Ishikawa (cell line): ENCODE results near the gene SGK1.

Experiments
- EGR1 ChIP-seq: IDR thresholded peaks from 2 replicates; pipeline ENCODE4 v1.6.1; 2012
- EP300 ChIP-seq: IDR thresholded peaks from 2 replicates; pipeline ENCODE4 v1.6.1; 2012; ENCODE audit warnings: borderline replicate concordance
- FOXM1 ChIP-seq: IDR thresholded peaks from 2 replicates; pipeline ENCODE4 v1.6.1; 2012; ENCODE audit warnings: low read depth, borderline replicate concordance
- RAD21 ChIP-seq: IDR thresholded peaks from 2 replicates; pipeline ENCODE4 v1.6.1; 2012; ENCODE audit warnings: low read depth
- ZBTB7A ChIP-seq: IDR thresholded peaks from 2 replicates; pipeline ENCODE4 v1.6.1; 2012; ENCODE audit warnings: low read depth
- TF ChIP-seq, protein P1 (sequence below): IDR thresholded peaks from 2 replicates; pipeline ENCODE4 v1.6.1; 2012; ENCODE audit warnings: low read depth, mild to moderate bottlenecking
- TF ChIP-seq, protein P2 (sequence below): IDR thresholded peaks from 2 replicates; pipeline ENCODE4 v1.6.1; 2012

DNA sequence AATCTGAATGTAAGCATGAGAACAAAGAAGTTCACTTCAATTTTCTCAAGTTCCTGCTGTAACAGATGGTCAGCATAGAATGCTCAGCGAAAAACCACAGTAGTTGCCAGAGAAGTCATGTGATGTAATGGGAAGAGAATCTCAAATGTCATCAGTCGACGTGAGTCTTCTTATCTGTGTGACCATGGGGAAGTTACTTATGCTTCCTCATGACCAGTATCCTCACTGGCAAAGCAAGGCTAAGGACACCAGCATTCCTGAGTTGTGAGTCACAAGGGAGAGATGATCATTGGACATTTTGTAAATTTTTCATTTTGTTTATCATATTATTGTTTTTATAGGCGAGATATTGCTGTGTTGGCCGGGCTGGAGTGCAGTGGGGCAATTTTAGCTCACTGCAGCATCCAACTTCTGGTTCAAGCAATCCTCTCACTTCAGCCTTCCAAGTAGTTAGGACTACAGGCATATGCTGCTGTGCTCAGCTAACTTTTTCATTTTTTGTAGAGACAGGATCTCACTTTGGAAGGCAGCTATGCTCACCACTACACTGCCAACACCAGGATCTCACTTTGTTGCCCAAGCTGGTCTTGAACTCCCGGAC, 21.9 kb downstream of the SGK1 start:
- no peak for TF ChIP-seq FOXM1
- no peak for TF ChIP-seq EP300
- no peak for TF ChIP-seq RAD21
- TF ChIP-seq EGR1, result no peak
- no peak for TF ChIP-seq ZBTB7A
- TF ChIP-seq, protein P1, sequence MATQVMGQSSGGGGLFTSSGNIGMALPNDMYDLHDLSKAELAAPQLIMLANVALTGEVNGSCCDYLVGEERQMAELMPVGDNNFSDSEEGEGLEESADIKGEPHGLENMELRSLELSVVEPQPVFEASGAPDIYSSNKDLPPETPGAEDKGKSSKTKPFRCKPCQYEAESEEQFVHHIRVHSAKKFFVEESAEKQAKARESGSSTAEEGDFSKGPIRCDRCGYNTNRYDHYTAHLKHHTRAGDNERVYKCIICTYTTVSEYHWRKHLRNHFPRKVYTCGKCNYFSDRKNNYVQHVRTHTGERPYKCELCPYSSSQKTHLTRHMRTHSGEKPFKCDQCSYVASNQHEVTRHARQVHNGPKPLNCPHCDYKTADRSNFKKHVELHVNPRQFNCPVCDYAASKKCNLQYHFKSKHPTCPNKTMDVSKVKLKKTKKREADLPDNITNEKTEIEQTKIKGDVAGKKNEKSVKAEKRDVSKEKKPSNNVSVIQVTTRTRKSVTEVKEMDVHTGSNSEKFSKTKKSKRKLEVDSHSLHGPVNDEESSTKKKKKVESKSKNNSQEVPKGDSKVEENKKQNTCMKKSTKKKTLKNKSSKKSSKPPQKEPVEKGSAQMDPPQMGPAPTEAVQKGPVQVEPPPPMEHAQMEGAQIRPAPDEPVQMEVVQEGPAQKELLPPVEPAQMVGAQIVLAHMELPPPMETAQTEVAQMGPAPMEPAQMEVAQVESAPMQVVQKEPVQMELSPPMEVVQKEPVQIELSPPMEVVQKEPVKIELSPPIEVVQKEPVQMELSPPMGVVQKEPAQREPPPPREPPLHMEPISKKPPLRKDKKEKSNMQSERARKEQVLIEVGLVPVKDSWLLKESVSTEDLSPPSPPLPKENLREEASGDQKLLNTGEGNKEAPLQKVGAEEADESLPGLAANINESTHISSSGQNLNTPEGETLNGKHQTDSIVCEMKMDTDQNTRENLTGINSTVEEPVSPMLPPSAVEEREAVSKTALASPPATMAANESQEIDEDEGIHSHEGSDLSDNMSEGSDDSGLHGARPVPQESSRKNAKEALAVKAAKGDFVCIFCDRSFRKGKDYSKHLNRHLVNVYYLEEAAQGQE, result no peak
- TF ChIP-seq, protein P2, sequence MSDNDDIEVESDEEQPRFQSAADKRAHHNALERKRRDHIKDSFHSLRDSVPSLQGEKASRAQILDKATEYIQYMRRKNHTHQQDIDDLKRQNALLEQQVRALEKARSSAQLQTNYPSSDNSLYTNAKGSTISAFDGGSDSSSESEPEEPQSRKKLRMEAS, result no peak
